ENCODE measurements around the gene ZBTB7C. TPM values are rescaled to one million over a fixed set of nuclear protein-coding genes. Genes with fewer than 3 reads are reported as not detected.

ZBTB7C gene
- total and polyA plus RNA-seq, 9 of the 15 experiments (the other 6 are each of a cell fraction or from before 2014, with no cell fraction given), result not detected

DNA sequence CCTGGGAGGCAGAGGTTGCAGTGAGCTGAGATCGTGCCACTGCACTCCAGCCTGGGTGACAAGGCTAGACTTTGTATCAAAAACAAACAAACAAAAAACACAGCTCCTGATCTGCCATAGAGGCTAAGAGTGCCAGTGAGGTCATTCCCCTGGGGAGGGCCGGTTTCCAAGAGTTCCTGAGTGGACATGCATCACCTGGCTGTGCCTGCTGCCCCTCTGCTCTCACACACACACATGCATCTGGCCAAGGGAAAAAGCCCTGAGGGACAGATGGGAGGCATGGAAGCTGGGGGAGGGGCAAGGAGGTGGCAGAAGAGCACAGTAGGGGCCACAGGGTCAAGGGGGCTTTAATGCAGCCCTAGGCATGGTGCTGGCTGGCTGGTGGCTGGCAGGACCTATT lies 60.4 kb downstream of the ZBTB7C start:
- DNase-seq (ENCODE audit: extremely low read depth in 1 of 4, low spot score in 3 of 4), result no peak
- Histone ChIP-seq H3K4me1 (replicated peaks in 1 of 2; ENCODE audit: control insufficient read depth in 2 of 2, insufficient read depth in 2 of 2, low read length in 2 of 2) (no peaks in the 10 kb centered on the region), H4K20me1 (replicated peaks; ENCODE audit: control insufficient read depth, insufficient read depth, low read length) (no peaks in the 10 kb centered on the region), H3K36me3 (ENCODE audit: control insufficient read depth, insufficient read depth, low read length) (no peaks in the 10 kb centered on the region), H3K9me3 (replicated peaks; ENCODE audit: control insufficient read depth, insufficient read depth, low read depth, low read length) (no peaks in the 10 kb centered on the region), H3K4me2 (ENCODE audit: insufficient read depth, low read length) (no peak overlapping the region), H3K9me1 (ENCODE audit: control insufficient read depth, insufficient read depth, low read length) (no peaks in the 10 kb centered on the region), H3K79me2 (ENCODE audit: control insufficient read depth, insufficient read depth, low read length) (no peaks in the 10 kb centered on the region), H3K27ac (ENCODE audit: extremely low read depth, low read depth, low read length) (no peak overlapping the region), H3K27me3 (ENCODE audit: control insufficient read depth in 2 of 2, insufficient read depth in 2 of 2, low read length in 2 of 2) (no peaks in the 10 kb centered on the region), H3K4me3 (no peak overlapping the region), H2AFZ (ENCODE audit: low read depth, low read length) (no peak overlapping the region), H3K9ac (ENCODE audit: insufficient read depth in 1 of 2, low read depth in 2 of 2, low read length in 2 of 2) (no peak overlapping the region)
- no TSS peak for BruUV-seq (replicated peaks)
- no peak for TF ChIP-seq ZNF3 (CRISPR knock-in tag; IDR thresholded peaks at IDR 0.05)
- no peak for TF ChIP-seq ZNF134 (CRISPR knock-in tag; conservative IDR thresholded peaks at IDR 0.05)
- TF ChIP-seq ZC3H8 (IDR thresholded peaks at IDR 0.05), result no peak
- no peak for TF ChIP-seq KDM5B (IDR thresholded peaks at IDR 0.05; ENCODE audit: insufficient replicate concordance, low read depth, low read length)
- no peak for TF ChIP-seq DIDO1 (tag; IDR thresholded peaks at IDR 0.05; ENCODE audit: low read depth)
- TF ChIP-seq HNRNPK (IDR thresholded peaks at IDR 0.05; ENCODE audit: low read depth, low read length, poor library complexity, severe bottlenecking), result no peak
- ATAC-seq, result no peak
- FAIRE-seq, result no peak
- 0% methylated on average over 2 of the region's 2 CpGs for WGBS (ENCODE audit: insufficient coverage, low coverage, missing lambda C conversion rate)
- in situ Hi-C loops (cut with MboI) (no loop called here), intact Hi-C loops (cut with micrococcal nuclease) (no loop called here)
- ChIA-PET CTCF (ENCODE audit: low intra/inter-chr PET ratio) (no interaction called here), POLR2A (no interaction called here)

GRCh38 chr18:48347756-48348326 lies 61.3 kb downstream of the ZBTB7C start:
- in situ Hi-C loops (cut with MboI), result no loop called here
- Histone ChIP-seq H4K20me1 (replicated peaks; ENCODE audit: control insufficient read depth, insufficient read depth, low read length) (no peaks in the 10 kb centered on the region), H3K4me1 (replicated peaks in 1 of 2; ENCODE audit: control insufficient read depth in 2 of 2, insufficient read depth in 2 of 2, low read length in 2 of 2) (no peaks in the 10 kb centered on the region), H3K9ac (ENCODE audit: insufficient read depth in 1 of 2, low read depth in 2 of 2, low read length in 2 of 2) (no peak overlapping the region), H3K4me3 (no peak overlapping the region), H3K79me2 (ENCODE audit: control insufficient read depth, insufficient read depth, low read length) (no peaks in the 10 kb centered on the region), H3K9me3 (replicated peaks; ENCODE audit: control insufficient read depth, insufficient read depth, low read depth, low read length) (no peaks in the 10 kb centered on the region), H2AFZ (ENCODE audit: low read depth, low read length) (no peak overlapping the region), H3K9me1 (ENCODE audit: control insufficient read depth, insufficient read depth, low read length) (no peaks in the 10 kb centered on the region), H3K27ac (ENCODE audit: extremely low read depth, low read depth, low read length) (no peak overlapping the region), H3K36me3 (ENCODE audit: control insufficient read depth, insufficient read depth, low read length) (no peaks in the 10 kb centered on the region), H3K27me3 (ENCODE audit: control insufficient read depth in 2 of 2, insufficient read depth in 2 of 2, low read length in 2 of 2) (no peaks in the 10 kb centered on the region; a peak in 1 of 5 replicates), H3K4me2 (ENCODE audit: insufficient read depth, low read length) (no peak overlapping the region)
- WGBS (ENCODE audit: insufficient coverage, low coverage, missing lambda C conversion rate), result 0% methylated on average over 3 of the region's 3 CpGs
- intact Hi-C loops (cut with micrococcal nuclease), result no loop called here
- BruUV-seq (replicated peaks), result no TSS peak
- FAIRE-seq (no peak), ATAC-seq (no peak), DNase-seq (ENCODE audit: extremely low read depth in 1 of 4, low spot score in 3 of 4) (no peak)
- POLR2A ChIA-PET, result no interaction called here
- CTCF ChIA-PET (ENCODE audit: low intra/inter-chr PET ratio), result no interaction called here
- TF ChIP-seq EGR1 (conservative IDR thresholded peaks at IDR 0.05) (no peak), TSC22D4 (tag; IDR thresholded peaks at IDR 0.05) (no peak), SMAD3 (CRISPR knock-in tag; conservative IDR thresholded peaks at IDR 0.05) (no peak), MYBL2 (IDR thresholded peaks at IDR 0.05; ENCODE audit: low read depth) (no peak), MYBL2 (CRISPR knock-in tag; IDR thresholded peaks at IDR 0.05; ENCODE audit: borderline replicate concordance) (no peak), KDM5B (IDR thresholded peaks at IDR 0.05; ENCODE audit: insufficient replicate concordance, low read depth, low read length) (no peak), NR1H2 (CRISPR knock-in tag; IDR thresholded peaks at IDR 0.05) (no peak), USF2 (CRISPR knock-in tag; IDR thresholded peaks at IDR 0.05) (no peak), GATAD2A (IDR thresholded peaks at IDR 0.05) (no peak), NFE2 (IDR thresholded peaks at IDR 0.05; ENCODE audit: low read depth) (no peak)
- TF ChIP-seq, protein P1, sequence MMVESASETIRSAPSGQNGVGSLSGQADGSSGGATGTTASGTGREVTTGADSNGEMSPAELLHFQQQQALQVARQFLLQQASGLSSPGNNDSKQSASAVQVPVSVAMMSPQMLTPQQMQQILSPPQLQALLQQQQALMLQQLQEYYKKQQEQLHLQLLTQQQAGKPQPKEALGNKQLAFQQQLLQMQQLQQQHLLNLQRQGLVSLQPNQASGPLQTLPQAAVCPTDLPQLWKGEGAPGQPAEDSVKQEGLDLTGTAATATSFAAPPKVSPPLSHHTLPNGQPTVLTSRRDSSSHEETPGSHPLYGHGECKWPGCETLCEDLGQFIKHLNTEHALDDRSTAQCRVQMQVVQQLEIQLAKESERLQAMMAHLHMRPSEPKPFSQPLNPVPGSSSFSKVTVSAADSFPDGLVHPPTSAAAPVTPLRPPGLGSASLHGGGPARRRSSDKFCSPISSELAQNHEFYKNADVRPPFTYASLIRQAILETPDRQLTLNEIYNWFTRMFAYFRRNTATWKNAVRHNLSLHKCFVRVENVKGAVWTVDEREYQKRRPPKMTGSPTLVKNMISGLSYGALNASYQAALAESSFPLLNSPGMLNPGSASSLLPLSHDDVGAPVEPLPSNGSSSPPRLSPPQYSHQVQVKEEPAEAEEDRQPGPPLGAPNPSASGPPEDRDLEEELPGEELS (CRISPR knock-in tag; IDR thresholded peaks at IDR 0.05; ENCODE audit: borderline replicate concordance), result no peak

Data from K562 (cell line).